Measurements from ENCODE around the gene TLR6.

GRCh38 chr4:38803833-38804653 lies 52.6 kb downstream of the TLR6 start:
- no peak for TF ChIP-seq CTCF (conservative IDR thresholded peaks at IDR 0.05; ENCODE audit: low read depth, low read length)
- TF ChIP-seq EZH2 (IDR thresholded peaks at IDR 0.05; ENCODE audit: borderline replicate concordance, low read depth, low read length, poor library complexity, severe bottlenecking) = no peak

All from A673 (cell line).